Gastroesophageal sphincter (tissue), 4 donors: Measurements from ENCODE around the gene CCR7. TPM values are rescaled to one million over a fixed set of nuclear protein-coding genes. Genes with fewer than 3 reads are reported as not detected.
A peak's percentile ranks its signal among the peaks of the same experiment; 100 is the strongest.

Experiments
- ATAC-seq: fragments of 150-250 bp; one replicate; pipeline ENCODE4 v1.9.1; 2016; ENCODE audit warnings: mild to moderate bottlenecking, moderate library complexity
- H3K27ac ChIP-seq, 4 donors: fragments of 200-600 bp; sonication (generic) in 3 of 4; 1 replicate in 3 of 4; 2 replicates in 1 of 4; pipeline ENCODE4 v1.5.1; 2016 to 2019
- H3K27me3 ChIP-seq: fragments of 200-600 bp; sonication (generic); one replicate; pipeline ENCODE4 v1.5.1; 2019
- H3K36me3 ChIP-seq, 2 donors: fragments of 200-600 bp; sonication (generic); one replicate each; pipeline ENCODE4 v1.5.1; 2019; ENCODE audit warnings: control low read depth in 1 of 2
- H3K4me1 ChIP-seq, 3 donors: fragments of 200-600 bp; sonication (generic); 1 replicate in 2 of 3; 2 replicates in 1 of 3; pipeline ENCODE4 v1.5.1; 2016 to 2019; ENCODE audit warnings: control low read depth in 2 of 3
- H3K4me3 ChIP-seq, 2 donors: fragments of 200-600 bp; sonication (generic); one replicate each; pipeline ENCODE4 v1.5.1; 2019; ENCODE audit warnings: mild to moderate bottlenecking in 1 of 2, moderate library complexity in 1 of 2
- H3K9me3 ChIP-seq, 3 donors: fragments of 200-600 bp; sonication (generic); one replicate each; pipeline ENCODE4 v1.5.1; 2017 to 2019; ENCODE audit warnings: control low read depth in 2 of 3
- CTCF ChIP-seq, 4 experiments: fragments of 200-600 bp in 2 of 4; fragments of 450-650 bp in 2 of 4; sonication (generic) in 1 of 4; IDR thresholded peaks; one replicate each; pipeline ENCODE4 v1.5.1; 2017 to 2019; ENCODE audit warnings: antibody characterized with exemption in 4 of 4, mild to moderate bottlenecking in 2 of 4, moderate library complexity in 2 of 4
- EP300 ChIP-seq: sonication (generic); formaldehyde crosslinking; IDR thresholded peaks from one replicate; pipeline ENCODE4 v1.6.1; 2017; ENCODE audit warnings: antibody characterized with exemption, mild to moderate bottlenecking
- POLR2A ChIP-seq, 2 donors: fragments of 450-650 bp; IDR thresholded peaks; one replicate each; pipeline ENCODE4 v1.6.1; 2017; ENCODE audit warnings: antibody characterized with exemption in 2 of 2, mild to moderate bottlenecking in 2 of 2, moderate library complexity in 1 of 2
- POLR2AphosphoS5 ChIP-seq: sonication (generic); formaldehyde crosslinking; IDR thresholded peaks from one replicate; pipeline ENCODE4 v1.6.1; 2017; ENCODE audit warnings: antibody characterized with exemption
- WGBS, 2 donors: methylation state at CpG; one replicate each; pipeline ENCODE4 v1.1.5; 2018; ENCODE audit warnings: low coverage in 1 of 2; 5-methylcytosine and 5-hydroxymethylcytosine counted together
- total RNA-seq, 4 donors: library from RNA; depleted of rRNA; stranded (reverse); fragments of >200 nt; gene quantifications; one replicate each; pipeline ENCODE4 v1.1.0, GENCODE V29; 2016

CCR7 gene
- total RNA-seq, 4 donors from 2014 or later, result 0.15 to 2.2 (median 0.35) TPM; not detected in 1

GRCh38 chr17:40598619-40599467 lies 33.6 kb upstream of the CCR7 start:
- peak overlapping the region in 2 of 4 donors; percentile 4 to 14 for H3K27ac ChIP-seq
- TF ChIP-seq POLR2A (IDR thresholded peaks at IDR 0.05) (no peak), POLR2AphosphoS5 (no peak), EP300 (no peak), CTCF (IDR thresholded peaks at IDR 0.05) (no peak)
- no peaks in the 10 kb centered on the region for H3K36me3 ChIP-seq
- WGBS, 2 donors, result 70 to 87% methylated on average over 12 to 18 of the region's 20 CpGs
- no peaks in the 10 kb centered on the region for H3K4me1 ChIP-seq
- no peak for ATAC-seq
- H3K9me3 ChIP-seq, result no peaks in the 10 kb centered on the region
- no peak overlapping the region for H3K4me3 ChIP-seq
- H3K27me3 ChIP-seq, result no peaks in the 10 kb centered on the region

- Histone ChIP-seq H3K27me3 (no peaks in the 10 kb centered on the region), H3K9me3 (no peaks in the 10 kb centered on the region), H3K36me3 (no peaks in the 10 kb centered on the region), H3K4me3 (no peak overlapping the region), H3K4me1 (no peaks in the 10 kb centered on the region), H3K27ac (peak overlapping the region in 2 of 4 donors; percentile 4 to 14)
- TF ChIP-seq POLR2AphosphoS5 (no peak), POLR2A (IDR thresholded peaks at IDR 0.05) (no peak), CTCF (IDR thresholded peaks at IDR 0.05) (no peak), EP300 (no peak)
- no peak for ATAC-seq
- 79% methylated on average over 2 of the region's 5 CpGs; no CpG with 5 or more reads in 1 of the 2 donors for WGBS, 2 donors
These were observed 33.0 kb upstream of the CCR7 start for GRCh38 chr17:40598301-40598618.

DNA sequence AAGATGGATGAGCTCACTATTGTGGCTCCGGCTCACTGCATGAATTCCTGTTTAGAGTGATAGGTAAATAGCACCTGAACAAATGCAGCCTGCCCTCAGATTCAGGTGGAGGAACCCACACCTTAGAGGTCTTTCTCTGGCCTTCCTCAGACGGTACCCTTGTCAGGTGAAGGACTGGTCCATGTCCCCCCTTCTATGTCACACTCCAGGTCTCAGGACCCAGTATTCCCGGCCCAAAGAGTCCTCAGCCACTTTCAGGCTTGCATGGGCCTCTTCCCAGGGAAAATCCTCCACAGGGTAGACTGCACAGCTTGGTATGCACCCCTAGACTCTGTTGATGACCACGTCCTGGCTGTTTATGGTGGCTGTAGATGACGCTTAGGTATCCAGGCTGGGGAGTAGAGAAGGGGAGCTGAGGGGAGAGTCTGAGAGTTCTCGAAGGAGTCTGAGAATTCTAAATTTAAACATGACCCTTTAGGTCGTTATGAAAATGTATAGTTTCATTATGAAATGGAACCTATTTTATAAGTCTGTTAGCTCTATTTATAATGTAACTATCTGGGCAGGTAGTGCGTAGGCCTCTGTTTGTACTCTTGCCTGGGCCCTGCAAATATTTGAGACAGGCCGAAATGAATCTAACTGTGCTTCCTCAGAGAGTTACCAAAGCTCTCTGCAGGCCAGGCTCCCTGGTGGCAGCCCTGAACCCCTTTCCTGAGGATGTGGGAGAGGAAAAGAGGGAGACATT lies 32.5 kb upstream of the CCR7 start:
- Histone ChIP-seq H3K27ac (peak overlapping the region in 1 of 4 donors; percentile 4), H3K36me3 (no peaks in the 10 kb centered on the region), H3K4me1 (no peaks in the 10 kb centered on the region), H3K9me3 (no peaks in the 10 kb centered on the region), H3K27me3 (no peaks in the 10 kb centered on the region), H3K4me3 (no peak overlapping the region)
- no peak for ATAC-seq
- 78 to 85% methylated on average over 4 to 6 of the region's 9 CpGs for WGBS, 2 donors
- TF ChIP-seq CTCF (IDR thresholded peaks at IDR 0.05) (no peak), POLR2AphosphoS5 (no peak), POLR2A (IDR thresholded peaks at IDR 0.05) (no peak), EP300 (no peak)

DNA sequence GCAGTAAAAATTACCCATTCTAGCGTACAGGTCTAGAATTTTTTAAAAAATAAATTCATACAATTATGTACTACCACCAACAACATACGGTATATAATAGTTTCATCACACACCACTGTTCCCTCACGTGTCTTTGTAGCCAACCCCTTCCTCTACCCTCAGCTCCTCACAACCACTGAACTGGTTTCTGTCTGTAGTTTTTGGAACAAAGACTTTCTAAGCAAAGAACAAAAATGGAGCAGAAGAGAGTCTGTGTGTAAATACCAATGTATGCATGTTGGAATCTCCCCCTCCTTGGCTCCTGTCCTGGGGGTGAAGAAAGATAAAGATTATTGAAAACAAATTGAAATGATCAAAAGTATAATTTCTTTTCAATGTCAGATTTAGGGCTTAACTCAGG lies 31.9 kb upstream of the CCR7 start:
- no peak overlapping the region for H3K4me3 ChIP-seq
- 85 to 88% methylated on average over 3 of the region's 3 CpGs for WGBS, 2 donors
- H3K27me3 ChIP-seq, result no peaks in the 10 kb centered on the region
- TF ChIP-seq CTCF (IDR thresholded peaks at IDR 0.05), result no peak
- TF ChIP-seq EP300, result no peak
- TF ChIP-seq POLR2A (IDR thresholded peaks at IDR 0.05), result no peak
- H3K36me3 ChIP-seq, result no peaks in the 10 kb centered on the region
- H3K9me3 ChIP-seq, result no peaks in the 10 kb centered on the region
- H3K27ac ChIP-seq, result no peak overlapping the region
- H3K4me1 ChIP-seq, result no peaks in the 10 kb centered on the region
- ATAC-seq, result no peak
